Endothelial cell of umbilical vein (primary cell): ENCODE results near the gene PLEKHG4. TPM values are rescaled to one million over a fixed set of nuclear protein-coding genes. Genes with fewer than 3 reads are reported as not detected.

Experiments used
- BruUV-seq: library from RNA; stranded (reverse); fragments of 400-500 nt; replicated peaks from 2 replicates; lab custom pipeline; 2021; lab: Mats Ljungman, UMichigan
- CTCF ChIA-PET: fragments of 300-600, 350-600 bp; sonication (Branson Sonifier 250); formaldehyde crosslinking; loops from one replicate; lab custom pipeline; 2021; ENCODE audit warnings: antibody characterized with exemption, inconsistent platforms; lab: Charles Lee
- POLR2A ChIA-PET: fragments of 300-600, 350-600 bp; sonication (Branson Sonifier 250); formaldehyde crosslinking; loops from one replicate; lab custom pipeline; 2021; ENCODE audit warnings: antibody characterized with exemption, inconsistent platforms; lab: Charles Lee
- DNase-seq: peaks from one replicate; pipeline ENCODE4 v3.0.0-alpha.2; 2011; ENCODE audit warnings: low read depth, low spot score
- FAIRE-seq: peaks from 2 replicates; lab custom pipeline; 2011; peaks lifted over from hg19 to GRCh38; lab: Jason Lieb, UNC
- H2AFZ ChIP-seq: 2 replicates; pipeline ENCODE4 v1.6.0; 2012; ENCODE audit warnings: low read depth, low read length, control low read depth, inconsistent platforms
- H3K27ac ChIP-seq: 2 replicates; pipeline ENCODE4 v1.5.1; 2011; ENCODE audit warnings: low read depth, mild to moderate bottlenecking, control low read depth, low read length, moderate library complexity; ENCODE audit not compliant: insufficient read depth
- H3K27me3 ChIP-seq, 2 experiments: 2 replicates each; pipeline versions ENCODE4 v1.6.0 to v1.6.1; 2011; ENCODE audit warnings: low read length in 2 of 2, mixed read lengths in 1 of 2; ENCODE audit not compliant: control insufficient read depth in 2 of 2, insufficient read depth in 2 of 2
- H3K36me3 ChIP-seq, 2 experiments: 2 replicates in 1 of 2; 3 replicates in 1 of 2; pipeline ENCODE4 v1.5.1; 2011; ENCODE audit warnings: low read length in 2 of 2, mild to moderate bottlenecking in 1 of 2, moderate library complexity in 1 of 2; ENCODE audit not compliant: control insufficient read depth in 2 of 2, insufficient read depth in 2 of 2; ENCODE audit errors: extremely low read depth in 1 of 2
- H3K4me1 ChIP-seq: 3 replicates; pipeline ENCODE4 v1.5.1; 2011; ENCODE audit warnings: mild to moderate bottlenecking, low read length; ENCODE audit not compliant: control insufficient read depth, insufficient read depth; ENCODE audit errors: extremely low read depth
- H3K4me2 ChIP-seq: 2 replicates; pipeline ENCODE4 v1.6.1; 2011; ENCODE audit warnings: low read length, control low read depth, mixed read lengths; ENCODE audit not compliant: insufficient read depth
- H3K4me3 ChIP-seq, 3 experiments: fragments of 200-600 bp in 1 of 3; sonication (generic), shearing (Covaris generic) in 1 of 3; replicated peaks in 1 of 3; 2 replicates each; pipeline ENCODE4 v1.5.1; 2011 to 2016; ENCODE audit warnings: control low read depth in 3 of 3, low read length in 3 of 3, mild to moderate bottlenecking in 2 of 3, inconsistent platforms in 1 of 3, low read depth in 1 of 3, moderate library complexity in 1 of 3; ENCODE audit not compliant: insufficient read depth in 1 of 3
- H3K79me2 ChIP-seq: 2 replicates; pipeline ENCODE4 v1.6.0; 2012; ENCODE audit warnings: low read length, inconsistent platforms; ENCODE audit not compliant: control insufficient read depth, insufficient read depth
- H3K9ac ChIP-seq: replicated peaks from 2 replicates; pipeline ENCODE3; 2011; ENCODE audit warnings: low read length, control low read depth; ENCODE audit not compliant: insufficient read depth; ENCODE audit errors: extremely low read depth
- H3K9me1 ChIP-seq: replicated peaks from 3 replicates; pipeline ENCODE4 v1.6.0; 2011; ENCODE audit warnings: mild to moderate bottlenecking, low read length; ENCODE audit not compliant: control insufficient read depth, insufficient read depth; ENCODE audit errors: extremely low read depth
- H3K9me3 ChIP-seq: replicated peaks from 2 replicates; pipeline ENCODE4 v1.5.1; 2012; ENCODE audit warnings: low read length, inconsistent platforms; ENCODE audit not compliant: control insufficient read depth, insufficient read depth
- H4K20me1 ChIP-seq: replicated peaks from 2 replicates; pipeline ENCODE3; 2011; ENCODE audit warnings: mild to moderate bottlenecking, low read length; ENCODE audit not compliant: control insufficient read depth, insufficient read depth; ENCODE audit errors: extremely low read depth
- CTCF ChIP-seq, 2 donors: IDR thresholded peaks; 1 replicate in 1 of 2; 2 replicates in 1 of 2; pipeline ENCODE4 v1.5.1; 2011; ENCODE audit warnings: low read length in 2 of 2, mild to moderate bottlenecking in 2 of 2, moderate library complexity in 2 of 2, control low read depth in 1 of 2, inconsistent platforms in 1 of 2, low read depth in 1 of 2; ENCODE audit not compliant: insufficient read depth in 1 of 2; ENCODE audit errors: extremely low read depth in 1 of 2
- EZH2 ChIP-seq: IDR thresholded peaks from 2 replicates; pipeline ENCODE4 v1.6.1; 2012; ENCODE audit warnings: borderline replicate concordance, low read depth, mild to moderate bottlenecking, moderate library complexity, low read length, inconsistent platforms; ENCODE audit not compliant: severe bottlenecking
- FOS ChIP-seq: IDR thresholded peaks from 2 replicates; pipeline ENCODE4 v1.6.1; 2011; ENCODE audit warnings: mild to moderate bottlenecking, low read length, moderate library complexity, borderline replicate concordance; ENCODE audit not compliant: insufficient read depth
- GATA2 ChIP-seq: IDR thresholded peaks from 2 replicates; pipeline ENCODE4 v1.7.0; 2011; ENCODE audit warnings: low read depth, mild to moderate bottlenecking, moderate library complexity, mixed read lengths, low read length; ENCODE audit not compliant: insufficient read length, insufficient read depth
- JUN ChIP-seq: IDR thresholded peaks from 2 replicates; pipeline ENCODE4 v1.6.1; 2011; ENCODE audit warnings: borderline replicate concordance, low read depth; ENCODE audit not compliant: insufficient read length, insufficient read depth
- MAX ChIP-seq: IDR thresholded peaks from 2 replicates; pipeline ENCODE4 v1.6.1; 2011; ENCODE audit not compliant: insufficient read depth, insufficient read length
- MYC ChIP-seq: IDR thresholded peaks from one replicate; pipeline ENCODE4 v1.6.1; 2011; ENCODE audit warnings: mild to moderate bottlenecking, low read depth, low read length
- POLR2A ChIP-seq: IDR thresholded peaks from 2 replicates; pipeline ENCODE4 v1.6.1; 2012; ENCODE audit warnings: low read depth, mild to moderate bottlenecking, control low read depth, low read length
- POLR2AphosphoS5 ChIP-seq: IDR thresholded peaks from 2 replicates; pipeline ENCODE4 v1.6.1; 2012; ENCODE audit warnings: low read depth, mild to moderate bottlenecking, control low read depth, low read length, moderate library complexity; ENCODE audit not compliant: insufficient read depth
- dilution Hi-C: fragments of 300-500 bp; cut with MboI; formaldehyde crosslinking; loops from one replicate; pipeline ENCODE4 v1.15.0; 2019; ENCODE audit warnings: low sequenced_read_pairs; ENCODE audit not compliant: extremely low pct_ligation_motif_present
- intact Hi-C: fragments of 100-400 bp; cut with micrococcal nuclease; formaldehyde crosslinking; loops from one replicate; pipeline ENCODE4 v1.10.0; 2022
- polyA plus RNA-seq, 4 experiments: library from polyadenylated mRNA; depleted of rRNA in 3 of 4; stranded (reverse) in 3 of 4; unstranded in 1 of 4; fragments of >200 nt; gene quantifications; 2 replicates each; pipeline versions ENCODE4 v1.2.1 to v1.2.3, GENCODE V29; 2011 to 2012; ENCODE audit warnings: missing spikeins in 1 of 4
- total RNA-seq: library from RNA; stranded (reverse); gene quantifications from 2 replicates; pipeline ENCODE4 v1.2.3, GENCODE V29; 2021

PLEKHG4 gene
- total and polyA plus RNA-seq, 2 donors (not counting 3 experiments of a cell fraction or from before 2014, with no cell fraction given), result 26.6 to 34.8 TPM

DNA sequence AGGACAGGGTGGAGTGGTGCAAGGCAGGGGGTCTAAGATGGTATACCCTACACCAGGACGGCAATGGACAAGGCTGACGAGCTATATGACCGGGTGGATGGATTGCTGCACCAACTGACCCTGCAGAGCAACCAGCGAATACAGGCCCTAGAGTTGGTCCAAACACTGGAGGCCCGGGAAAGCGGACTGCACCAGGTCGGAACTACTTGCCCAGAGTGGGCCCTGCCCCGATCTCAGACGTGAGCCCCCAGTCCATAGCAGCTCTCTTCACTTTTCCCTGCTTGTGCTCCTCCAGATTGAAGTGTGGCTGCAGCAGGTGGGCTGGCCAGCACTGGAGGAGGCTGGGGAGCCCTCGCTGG, 3.1 kb downstream of the PLEKHG4 start:
- peaks cover 2% of the 10 kb centered on the region for H3K79me2 ChIP-seq
- no peaks in the 10 kb centered on the region for H3K27me3 ChIP-seq
- no peak overlapping the region for H3K27ac ChIP-seq
- no peak overlapping the region for H3K9ac ChIP-seq
- H3K36me3 ChIP-seq, result no peaks in the 10 kb centered on the region
- H2AFZ ChIP-seq, result no peak overlapping the region
- DNase-seq (no peak), FAIRE-seq (no peak)
- no peaks in the 10 kb centered on the region for H3K9me1 ChIP-seq
- no peaks in the 10 kb centered on the region for H4K20me1 ChIP-seq
- CTCF ChIA-PET, result interaction anchor here (0.6 to 2.7 kb wide), 3 partner anchors 22 to 117 kb away, joined by 3 to 10 read pairs (median 9); partner anchors contain the start of gene KCTD19
- intact Hi-C loops (no loop called here), dilution Hi-C loops (no loop called here)
- BruUV-seq, result no TSS peak
- no peaks in the 10 kb centered on the region for H3K9me3 ChIP-seq
- no peak for TF ChIP-seq GATA2
- TF ChIP-seq JUN, result no peak
- TF ChIP-seq CTCF (IDR thresholded peaks at IDR 0.05; ENCODE audit: extremely low read depth in 1 of 2, insufficient read depth in 1 of 2, low read depth in 1 of 2, low read length in 2 of 2), result no peak
- no peak for TF ChIP-seq POLR2AphosphoS5
- no peak for TF ChIP-seq MYC
- TF ChIP-seq EZH2, result no peak
- TF ChIP-seq POLR2A, result no peak
- TF ChIP-seq FOS, result no peak
- TF ChIP-seq MAX, result no peak
- POLR2A ChIA-PET, result no interaction called here
- H3K4me1 ChIP-seq, result peaks cover 14% of the 10 kb centered on the region
- no peak overlapping the region for H3K4me3 ChIP-seq
- H3K4me2 ChIP-seq, result no peak overlapping the region
